Nephron (organoid): ENCODE measurements around the gene ATF7.
"Not testable (repeated sequence)": the region's sequence is repeated elsewhere in the genome, so short reads cannot be mapped to it uniquely, and the experiment has no call there.

Source experiments
- H3K27ac Mint-ChIP-seq, 3 experiments: 2 replicates each; pipeline ENCODE4 v1.8.0; 2020; ENCODE audit warnings: mixed read lengths in 3 of 3, mild to moderate bottlenecking in 2 of 3, moderate library complexity in 1 of 3
- H3K27me3 Mint-ChIP-seq: 2 replicates; pipeline ENCODE4 v1.8.0; 2021; ENCODE audit warnings: low read depth, mild to moderate bottlenecking, moderate library complexity, mixed read lengths
- H3K36me3 Mint-ChIP-seq: 2 replicates; pipeline ENCODE4 v1.8.0; 2020; ENCODE audit warnings: low read depth, mixed read lengths
- H3K4me1 Mint-ChIP-seq: 2 replicates; pipeline ENCODE4 v1.8.0; 2020; ENCODE audit warnings: mixed read lengths
- H3K4me3 Mint-ChIP-seq, 3 experiments: 2 replicates each; pipeline ENCODE4 v1.8.0; 2020; ENCODE audit warnings: mild to moderate bottlenecking in 3 of 3, mixed read lengths in 3 of 3, moderate library complexity in 2 of 3
- H3K9me3 Mint-ChIP-seq: 2 replicates; pipeline ENCODE4 v1.8.0; 2020; ENCODE audit warnings: mixed read lengths
- CTCF ChIP-seq, 3 experiments: fragments of 200-600 bp; sonication (generic); IDR thresholded peaks; one replicate each; pipeline ENCODE4 v1.5.0; 2021; ENCODE audit warnings: antibody characterized with exemption in 3 of 3; ENCODE audit not compliant: unreplicated experiment in 3 of 3

The ATF7 gene

GRCh38 chr12:53568809-53569557 is 57.2 kb downstream of the ATF7 start:
- Mint-ChIP-seq H3K9me3 (peaks cover 2% of the 10 kb centered on the region), H3K4me1 (peaks cover 48% of the 10 kb centered on the region), H3K36me3 (peaks cover 18% of the 10 kb centered on the region), H3K27me3 (no peaks in the 10 kb centered on the region), H3K4me3 (no peak overlapping the region), H3K27ac (peak overlapping the region; percentile 48 to 69 (median 49))
- no peak for TF ChIP-seq CTCF (IDR thresholded peaks at IDR 0.05; ENCODE audit: unreplicated experiment in 3 of 3)

GRCh38 chr12:53567961-53568808 is 58.0 kb downstream of the ATF7 start:
- H3K4me1 Mint-ChIP-seq, result peaks cover 45% of the 10 kb centered on the region
- H3K9me3 Mint-ChIP-seq, result peaks cover 2% of the 10 kb centered on the region
- no peak for TF ChIP-seq CTCF (IDR thresholded peaks at IDR 0.05; ENCODE audit: unreplicated experiment in 3 of 3)
- H3K4me3 Mint-ChIP-seq, result no peak overlapping the region
- peaks cover 18% of the 10 kb centered on the region for H3K36me3 Mint-ChIP-seq
- no peaks in the 10 kb centered on the region for H3K27me3 Mint-ChIP-seq
- H3K27ac Mint-ChIP-seq, result peak overlapping the region; percentile 48 to 69 (median 49)

- not testable (repeated sequence) for H3K9me3 Mint-ChIP-seq, H3K4me3 Mint-ChIP-seq, H3K27ac Mint-ChIP-seq, H3K27me3 Mint-ChIP-seq
- H3K4me1 Mint-ChIP-seq, result peaks cover 61% of the 10 kb centered on the region
- H3K36me3 Mint-ChIP-seq, result peaks cover 20% of the 10 kb centered on the region
These were observed 60.8 kb downstream of the ATF7 start for GRCh38 chr12:53565376-53565775.

- no peaks in the 10 kb centered on the region for H3K27me3 Mint-ChIP-seq
- H3K4me3 Mint-ChIP-seq, result no peak overlapping the region
- H3K9me3 Mint-ChIP-seq, result no peaks in the 10 kb centered on the region
- H3K27ac Mint-ChIP-seq, result peak overlapping the region; percentile 20 to 70 (median 60)
- no peak for TF ChIP-seq CTCF (IDR thresholded peaks at IDR 0.05; ENCODE audit: unreplicated experiment in 3 of 3)
- peaks cover 60% of the 10 kb centered on the region for H3K4me1 Mint-ChIP-seq
- peaks cover 16% of the 10 kb centered on the region for H3K36me3 Mint-ChIP-seq
These were observed 61.2 kb downstream of the ATF7 start for GRCh38 chr12:53564941-53565340.

DNA sequence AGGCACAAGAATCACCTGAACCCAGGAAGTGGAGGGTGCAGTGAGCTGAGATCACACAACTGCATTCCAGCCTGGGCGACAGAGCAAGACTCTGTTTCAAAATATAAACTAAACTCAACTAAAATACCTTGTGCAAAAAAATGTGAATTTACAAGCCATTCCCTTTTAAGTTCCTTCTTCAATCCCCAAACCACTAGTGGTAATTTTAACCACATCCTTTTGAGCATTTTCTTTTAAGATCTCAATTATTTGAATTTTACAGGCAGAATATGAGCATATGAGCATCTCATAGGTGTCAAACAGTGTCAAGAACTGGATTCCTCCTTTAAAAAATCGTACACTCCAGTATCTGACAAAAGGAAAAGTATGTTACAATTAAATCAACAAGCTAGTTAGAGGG is 61.9 kb downstream of the ATF7 start:
- Mint-ChIP-seq H3K9me3 (no peaks in the 10 kb centered on the region), H3K27me3 (no peaks in the 10 kb centered on the region), H3K4me3 (no peak overlapping the region), H3K4me1 (peaks cover 56% of the 10 kb centered on the region), H3K27ac (peak overlapping the region; percentile 28 to 70 (median 60)), H3K36me3 (peaks cover 16% of the 10 kb centered on the region)
- no peak for TF ChIP-seq CTCF (IDR thresholded peaks at IDR 0.05; ENCODE audit: unreplicated experiment in 3 of 3)

DNA sequence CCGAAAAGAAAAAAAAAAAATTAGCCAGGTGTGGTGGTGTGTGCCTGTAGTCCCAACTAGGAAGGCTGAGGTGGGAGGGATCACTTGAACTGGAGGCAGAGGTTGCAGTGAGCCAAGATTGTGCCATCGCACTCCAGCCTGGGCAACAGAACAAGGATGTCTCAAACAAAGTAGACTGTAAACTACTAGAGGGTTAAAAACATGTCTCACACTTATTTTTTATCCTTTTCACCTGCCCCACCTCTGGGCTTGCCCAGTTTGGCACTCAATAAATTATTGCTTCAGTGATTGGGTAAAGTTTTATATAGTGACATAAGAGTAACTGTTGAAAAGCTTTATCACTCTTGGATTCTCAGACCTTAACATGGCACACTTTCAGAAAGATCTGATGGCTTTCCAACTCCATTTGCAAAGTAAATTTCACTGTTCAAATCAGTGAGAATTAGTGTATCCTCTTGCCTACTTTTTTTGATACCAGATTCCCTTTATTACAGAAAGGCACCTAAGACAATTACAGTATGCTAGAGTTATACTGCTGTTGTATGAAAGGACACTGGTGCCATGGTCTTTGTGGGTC is 62.6 kb downstream of the ATF7 start:
- Mint-ChIP-seq H3K4me3 (no peak overlapping the region), H3K27ac (peak overlapping the region in 1 of 3 experiments; percentile 28), H3K36me3 (peaks cover 16% of the 10 kb centered on the region), H3K9me3 (no peaks in the 10 kb centered on the region), H3K27me3 (no peaks in the 10 kb centered on the region), H3K4me1 (peaks cover 55% of the 10 kb centered on the region)
- no peak for TF ChIP-seq CTCF (IDR thresholded peaks at IDR 0.05; ENCODE audit: unreplicated experiment in 3 of 3)
